Fibroblast of villous mesenchyme (primary cell): ENCODE data around the gene ZC3HAV1. TPM values are rescaled to one million over a fixed set of nuclear protein-coding genes. Genes with fewer than 3 reads are reported as not detected.

Experiments
- DNase-seq: peaks from one replicate; pipeline ENCODE4 v3.0.0-alpha.2; 2010; ENCODE audit warnings: low read depth
- H3K4me3 ChIP-seq: 2 replicates; pipeline ENCODE4 v1.5.1; 2011; ENCODE audit warnings: low read depth, mild to moderate bottlenecking, low read length
- CTCF ChIP-seq: IDR thresholded peaks from 2 replicates; pipeline ENCODE4 v1.5.1; 2012; ENCODE audit warnings: low read depth, mild to moderate bottlenecking, low read length; ENCODE audit not compliant: insufficient read depth
- total RNA-seq: library from RNA; depleted of rRNA; stranded (reverse); fragments of >200 nt; gene quantifications from 2 replicates; pipeline ENCODE4 v1.2.3, GENCODE V29; 2012

The ZC3HAV1 gene
- total RNA-seq, 1 donor = 56.6 TPM

GRCh38 chr7:139075871-139076686 is 33.4 kb downstream of the ZC3HAV1 start:
- no peak overlapping the region for H3K4me3 ChIP-seq
- no peak for TF ChIP-seq CTCF
- no peak for DNase-seq

GRCh38 chr7:139075031-139075652 is 34.4 kb downstream of the ZC3HAV1 start:
- TF ChIP-seq CTCF = peak; percentile 77
- DNase-seq = peak; percentile 91
- H3K4me3 ChIP-seq = no peak overlapping the region

GRCh38 chr7:139072796-139073195 is 36.7 kb downstream of the ZC3HAV1 start:
- H3K4me3 ChIP-seq = no peak overlapping the region
- TF ChIP-seq CTCF = no peak
- no peak for DNase-seq

- DNase-seq = no peak
- no peak for TF ChIP-seq CTCF
- no peak overlapping the region for H3K4me3 ChIP-seq
Measured at GRCh38 chr7:139071680-139072079, 37.8 kb downstream of the ZC3HAV1 start.

- TF ChIP-seq CTCF = no peak
- no peak for DNase-seq
- no peak overlapping the region for H3K4me3 ChIP-seq
Measured at GRCh38 chr7:139068544-139069399, 40.7 kb downstream of the ZC3HAV1 start.

- no peak overlapping the region for H3K4me3 ChIP-seq
- no peak for TF ChIP-seq CTCF
Measured at GRCh38 chr7:139066315-139066714, 43.2 kb downstream of the ZC3HAV1 start.

More at GRCh38 chr7:139066315-139066714, 43.2 kb downstream of the ZC3HAV1 start:
- no peak for DNase-seq
